Parietal lobe (tissue), 1 donor: ENCODE data around the gene IL5. TPM values are rescaled to one million over a fixed set of nuclear protein-coding genes. Genes with fewer than 3 reads are reported as not detected.

Experiments used
- total RNA-seq: library from RNA; depleted of rRNA; stranded (reverse); fragments of >200 nt; gene quantifications from one replicate; pipeline ENCODE4 v1.2.3, GENCODE V29; 2014

IL5 gene
- total RNA-seq = not detected

DNA sequence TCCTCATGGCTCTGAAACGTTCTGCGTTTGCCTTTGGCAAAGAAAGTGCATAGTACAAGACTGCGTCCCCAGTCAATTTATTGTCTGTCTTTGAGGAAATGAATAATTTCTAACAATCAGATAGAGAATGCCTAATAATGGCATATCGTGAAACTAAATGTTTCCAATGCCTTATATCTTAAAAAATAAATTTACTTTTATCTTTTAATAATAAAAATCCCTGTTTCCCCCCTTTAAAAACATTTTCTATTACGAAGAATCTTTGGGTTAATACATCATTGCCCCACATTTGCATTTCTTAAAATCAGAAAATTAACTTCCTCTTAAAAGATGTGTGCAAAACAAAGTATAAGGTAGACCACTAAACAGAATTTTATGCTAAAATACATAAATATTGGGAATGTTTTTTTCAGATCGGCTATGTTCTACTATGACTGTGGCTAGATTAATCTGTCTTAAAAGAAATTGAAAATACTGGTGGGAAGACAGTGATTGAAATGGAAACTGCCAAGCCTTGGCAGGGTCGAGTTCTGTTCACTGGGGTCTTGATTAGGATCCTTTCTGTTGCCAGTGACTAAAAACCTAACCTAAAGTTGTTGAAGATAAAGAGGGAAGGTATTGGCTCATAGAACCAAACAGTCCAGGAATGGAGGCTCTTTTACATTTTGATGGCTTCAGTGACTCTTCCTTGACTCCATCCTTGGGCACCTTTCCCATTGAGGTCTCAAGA lies at the start of gene IL5:
IL5 (minus strand) TSS at position 51 of the 730 bp plus-strand sequence; CDS start at position 7, 44 bp downstream.

DNA sequence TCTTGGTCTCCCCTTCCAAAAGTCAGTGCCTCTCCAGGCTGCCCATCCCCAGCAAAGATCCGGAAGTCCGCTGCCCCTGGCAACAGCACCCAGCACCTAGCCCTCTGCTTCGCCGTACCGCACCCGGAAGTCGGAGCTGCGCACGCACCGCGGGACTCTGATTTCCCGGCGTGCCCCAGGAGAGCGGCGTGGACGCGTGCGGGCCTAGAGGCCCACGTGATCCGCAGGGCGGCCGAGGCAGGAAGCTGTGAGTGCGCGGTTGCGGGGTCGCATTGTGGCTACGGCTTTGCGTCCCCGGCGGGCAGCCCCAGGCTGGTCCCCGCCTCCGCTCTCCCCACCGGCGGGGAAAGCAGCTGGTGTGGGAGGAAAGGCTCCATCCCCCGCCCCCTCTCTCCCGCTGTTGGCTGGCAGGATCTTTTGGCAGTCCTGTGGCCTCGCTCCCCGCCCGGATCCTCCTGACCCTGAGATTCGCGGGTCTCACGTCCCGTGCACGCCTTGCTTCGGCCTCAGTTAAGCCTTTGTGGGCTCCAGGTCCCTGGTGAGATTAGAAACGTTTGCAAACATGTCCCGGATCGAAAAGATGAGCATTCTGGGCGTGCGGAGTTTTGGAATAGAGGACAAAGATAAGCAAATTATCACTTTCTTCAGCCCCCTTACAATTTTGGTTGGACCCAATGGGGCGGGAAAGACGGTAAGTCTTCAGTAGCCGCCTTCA lies 13.6 kb upstream of the IL5 start, which contains the start of gene RAD50:
RAD50 (plus strand) TSS at position 215 of the 715 bp plus-strand sequence; CDS start at position 563, 348 bp downstream.

Other genes with a start within 250 kb of the IL5 start
- gene SLC22A4, start 249.1 kb downstream of the IL5 start, total RNA-seq = 1.6 TPM
- 13.5 TPM for gene SLC22A5, start 173.8 kb downstream of the IL5 start, total RNA-seq
- 2.5 TPM for gene IRF1, start 52.7 kb downstream of the IL5 start, total RNA-seq
- gene RAD50, start 13.5 kb upstream of the IL5 start, total RNA-seq = 64.2 TPM
- not detected for gene IL13, start 114.7 kb upstream of the IL5 start, total RNA-seq
- gene IL4, start 130.5 kb upstream of the IL5 start, total RNA-seq = not detected
- 98.9 TPM for gene KIF3A, start 194.0 kb upstream of the IL5 start, total RNA-seq
- 0.94 TPM for gene CCNI2, start 203.9 kb upstream of the IL5 start, total RNA-seq
- 45.1 TPM for gene SEPTIN8, start 233.7 kb upstream of the IL5 start, total RNA-seq